ENCODE results near the gene ING3. TPM values are rescaled to one million over a fixed set of nuclear protein-coding genes. Genes with fewer than 3 reads are reported as not detected.

Gene ING3
- polyA plus RNA-seq, 1 donor (not counting 4 experiments of a cell fraction or from before 2014, with no cell fraction given), result 9.0 TPM

GRCh38 chr7:120998520-120998919 lies 47.9 kb downstream of the ING3 start:
- FAIRE-seq, result no peak
- no peak overlapping the region for H3K4me2 ChIP-seq (ENCODE audit: control insufficient read depth, extremely low read depth, insufficient read depth, low read depth, low read length)
- no peaks in the 10 kb centered on the region for H4K20me1 ChIP-seq (ENCODE audit: control insufficient read depth, extremely low read depth, insufficient read depth, low read length)
- no peaks in the 10 kb centered on the region for H3K36me3 ChIP-seq (ENCODE audit: control insufficient read depth in 2 of 2, extremely low read depth in 1 of 2, insufficient read depth in 2 of 2, low read length in 2 of 2)
- H3K9me1 ChIP-seq (ENCODE audit: control insufficient read depth, extremely low read depth, insufficient read depth, low read length), result no peaks in the 10 kb centered on the region
- no peaks in the 10 kb centered on the region for H3K27me3 ChIP-seq (ENCODE audit: control insufficient read depth, extremely low read depth, insufficient read depth, low read length)
- no peaks in the 10 kb centered on the region for H3K79me2 ChIP-seq (ENCODE audit: control insufficient read depth, insufficient read depth, low read length)
- no peaks in the 10 kb centered on the region for H3K9me3 ChIP-seq (ENCODE audit: control insufficient read depth, low read depth, low read length)
- dilution Hi-C loops (cut with MboI; ENCODE audit: extremely low pct_ligation_motif_present, low sequenced_read_pairs), result no loop called here
- TF ChIP-seq EZH2 (IDR thresholded peaks at IDR 0.05; ENCODE audit: low read length) (no peak), CTCF (optimal IDR thresholded peaks at IDR 0.05 in 1 of 3, IDR thresholded peaks at IDR 0.05 in 1 of 3, conservative IDR thresholded peaks at IDR 0.05 in 1 of 3; ENCODE audit: extremely low read depth in 1 of 3, insufficient read depth in 2 of 3, low read length in 3 of 3) (no peak)
- no peak for DNase-seq (ENCODE audit: low read depth, low spot score)
- no peak overlapping the region for H2AFZ ChIP-seq (ENCODE audit: control insufficient read depth, low read length)
- H3K27ac ChIP-seq (ENCODE audit: control insufficient read depth, insufficient read depth, low read length), result no peak overlapping the region
- no peak overlapping the region for H3K9ac ChIP-seq (ENCODE audit: control insufficient read depth, extremely low read depth, insufficient read depth, low read length)
- H3K4me3 ChIP-seq (ENCODE audit: control insufficient read depth in 2 of 3, extremely low read depth in 1 of 3, insufficient read depth in 2 of 3, low read depth in 1 of 3, low read length in 3 of 3), result no peak overlapping the region
- peaks cover 7% of the 10 kb centered on the region for H3K4me1 ChIP-seq (ENCODE audit: control insufficient read depth, extremely low read depth, insufficient read depth, low read length)

DNA sequence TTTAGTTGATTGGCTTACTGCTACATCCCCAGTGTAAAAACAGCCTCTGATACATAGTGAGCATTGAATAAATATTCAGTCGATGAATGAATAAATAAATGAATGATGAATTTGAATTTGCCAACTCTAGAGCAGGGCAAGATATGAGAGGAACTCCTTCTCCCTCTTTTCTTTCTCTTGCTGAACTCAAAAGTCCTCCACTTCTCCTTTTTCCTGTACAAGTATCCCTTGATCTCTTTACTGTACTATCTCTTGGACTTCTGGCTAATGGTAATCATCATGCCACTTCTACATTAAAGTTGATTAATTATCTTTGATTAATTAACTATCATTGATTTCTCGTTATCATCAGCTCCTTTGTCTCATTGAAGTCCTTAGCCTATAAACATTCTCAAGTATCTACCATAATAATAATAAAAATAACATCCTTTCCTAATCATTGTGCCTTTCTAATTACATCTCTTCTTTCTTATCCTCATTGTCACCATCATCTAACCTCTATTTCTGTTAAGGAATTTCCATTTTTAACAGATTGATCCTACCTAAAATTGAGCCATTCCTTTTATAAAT lies 48.5 kb downstream of the ING3 start:
- Histone ChIP-seq H2AFZ (ENCODE audit: control insufficient read depth, low read length) (no peak overlapping the region), H3K9me1 (ENCODE audit: control insufficient read depth, extremely low read depth, insufficient read depth, low read length) (no peaks in the 10 kb centered on the region), H3K4me2 (ENCODE audit: control insufficient read depth, extremely low read depth, insufficient read depth, low read depth, low read length) (no peak overlapping the region), H3K9ac (ENCODE audit: control insufficient read depth, extremely low read depth, insufficient read depth, low read length) (no peak overlapping the region), H4K20me1 (ENCODE audit: control insufficient read depth, extremely low read depth, insufficient read depth, low read length) (no peaks in the 10 kb centered on the region), H3K27me3 (ENCODE audit: control insufficient read depth, extremely low read depth, insufficient read depth, low read length) (no peaks in the 10 kb centered on the region), H3K36me3 (ENCODE audit: control insufficient read depth in 2 of 2, extremely low read depth in 1 of 2, insufficient read depth in 2 of 2, low read length in 2 of 2) (no peaks in the 10 kb centered on the region), H3K27ac (ENCODE audit: control insufficient read depth, insufficient read depth, low read length) (no peak overlapping the region), H3K9me3 (ENCODE audit: control insufficient read depth, low read depth, low read length) (no peaks in the 10 kb centered on the region), H3K79me2 (ENCODE audit: control insufficient read depth, insufficient read depth, low read length) (no peaks in the 10 kb centered on the region), H3K4me1 (ENCODE audit: control insufficient read depth, extremely low read depth, insufficient read depth, low read length) (peaks cover 7% of the 10 kb centered on the region), H3K4me3 (ENCODE audit: control insufficient read depth in 2 of 3, extremely low read depth in 1 of 3, insufficient read depth in 2 of 3, low read depth in 1 of 3, low read length in 3 of 3) (no peak overlapping the region)
- FAIRE-seq, result no peak
- no peak for DNase-seq (ENCODE audit: low read depth, low spot score)
- TF ChIP-seq EZH2 (IDR thresholded peaks at IDR 0.05; ENCODE audit: low read length) (no peak), CTCF (optimal IDR thresholded peaks at IDR 0.05 in 1 of 3, IDR thresholded peaks at IDR 0.05 in 1 of 3, conservative IDR thresholded peaks at IDR 0.05 in 1 of 3; ENCODE audit: extremely low read depth in 1 of 3, insufficient read depth in 2 of 3, low read length in 3 of 3) (no peak)
- dilution Hi-C loops (cut with MboI; ENCODE audit: extremely low pct_ligation_motif_present, low sequenced_read_pairs), result no loop called here

All from keratinocyte (primary cell).